NCI-H446 (cell line): ENCODE results near the gene PLEKHA4.
"Not testable (repeated sequence)": the region's sequence is repeated elsewhere in the genome, so short reads cannot be mapped to it uniquely, and the experiment has no call there.

Experiments
- DNase-seq, 2 experiments: peaks; one replicate each; lab custom pipeline; 2025; lab: John Stamatoyannopoulos, UW

PLEKHA4 gene

GRCh38 chr19:48887861-48888612, 19.6 kb upstream of the PLEKHA4 start:
- DNase-seq = no peak

- no peak for DNase-seq
Measured at GRCh38 chr19:48883726-48884125, 15.3 kb upstream of the PLEKHA4 start.

GRCh38 chr19:48881741-48882657, 13.6 kb upstream of the PLEKHA4 start:
- peak in 1 of 2 experiments; percentile 14 for DNase-seq

- DNase-seq = not testable (repeated sequence)
Measured at GRCh38 chr19:48879696-48880095, 11.3 kb upstream of the PLEKHA4 start.

GRCh38 chr19:48879025-48879637, 10.7 kb upstream of the PLEKHA4 start:
- no peak for DNase-seq

GRCh38 chr19:48878196-48879024, 10.0 kb upstream of the PLEKHA4 start:
- DNase-seq = no peak

- DNase-seq = no peak
Measured at GRCh38 chr19:48877855-48878195, 9.4 kb upstream of the PLEKHA4 start.

GRCh38 chr19:48876043-48876981, 7.9 kb upstream of the PLEKHA4 start:
- DNase-seq = not testable (repeated sequence)

- DNase-seq = peak in 1 of 2 experiments; percentile 66
Measured at GRCh38 chr19:48874303-48875135, 6.1 kb upstream of the PLEKHA4 start.

GRCh38 chr19:48873476-48874302, 5.3 kb upstream of the PLEKHA4 start:
- no peak for DNase-seq

- DNase-seq = peak; percentile 42 to 68
Measured at GRCh38 chr19:48872884-48873475, 4.6 kb upstream of the PLEKHA4 start.

GRCh38 chr19:48872182-48872883, 3.9 kb upstream of the PLEKHA4 start, which contains the start of gene PPP1R15A:
TSS of gene PPP1R15A (plus strand) at chr19:48872421. CDS start at chr19:48873234, 813 bp downstream.
- DNase-seq = peak; percentile 99

GRCh38 chr19:48871471-48872181, 3.2 kb upstream of the PLEKHA4 start:
- not testable (repeated sequence) for DNase-seq

- DNase-seq = no peak
Measured at GRCh38 chr19:48870048-48870447, 1.6 kb upstream of the PLEKHA4 start.

- DNase-seq = no peak
Measured at GRCh38 chr19:48867746-48868113, 687 bp downstream of the PLEKHA4 start.

GRCh38 chr19:48867123-48867745, 1.2 kb downstream of the PLEKHA4 start:
- DNase-seq = no peak

GRCh38 chr19:48866692-48867091, 1.7 kb downstream of the PLEKHA4 start:
- no peak for DNase-seq
